ENCODE data around the gene RPS28.

GRCh38 chr19:8333767-8334457, 12.6 kb downstream of the RPS28 start:
- TF ChIP-seq CREB5 (CRISPR knock-in tag; IDR thresholded peaks at IDR 0.05; ENCODE audit: low read depth) (no peak), PATZ1 (CRISPR knock-in tag; IDR thresholded peaks at IDR 0.05; ENCODE audit: borderline replicate concordance) (no peak)
